Common myeloid progenitor, CD34-positive (primary cell): ENCODE results near the gene ASIC2.

Experiments
- CTCF ChIA-PET: fragments of 350-600 bp; sonication (Branson Sonifier 250); formaldehyde crosslinking; loops from one replicate; lab custom pipeline; 2021; ENCODE audit warnings: antibody characterized with exemption; lab: Charles Lee
- POLR2A ChIA-PET: fragments of 350-600 bp; sonication (Branson Sonifier 250); formaldehyde crosslinking; loops from one replicate; lab custom pipeline; 2021; ENCODE audit warnings: antibody characterized with exemption; lab: Charles Lee
- DNase-seq, 3 donors: peaks; one replicate each; pipeline versions ENCODE4 v3.0.0 to v3.0.0-alpha.2; 2013
- H3K27ac ChIP-seq, 2 experiments: 1 replicate in 1 of 2; 2 replicates in 1 of 2; pipeline ENCODE4 v1.7.0; 2013; ENCODE audit warnings: inconsistent platforms in 2 of 2, low read length in 2 of 2, mild to moderate bottlenecking in 2 of 2, low read depth in 1 of 2, moderate library complexity in 1 of 2; ENCODE audit not compliant: severe bottlenecking in 2 of 2, insufficient read depth in 1 of 2, poor library complexity in 1 of 2
- H3K27me3 ChIP-seq, 5 experiments: replicated peaks in 2 of 5; 1 replicate in 3 of 5; 2 replicates in 2 of 5; pipeline versions ENCODE4 v1.6.1 to v1.7.0; 2013; ENCODE audit warnings: low read length in 4 of 5, mild to moderate bottlenecking in 2 of 5, moderate library complexity in 2 of 5, inconsistent platforms in 1 of 5; ENCODE audit not compliant: insufficient read depth in 5 of 5, control insufficient read depth in 4 of 5
- H3K36me3 ChIP-seq, 4 experiments: 1 replicate in 2 of 4; 2 replicates in 2 of 4; pipeline versions ENCODE4 v1.6.1 to v1.7.0; 2013; ENCODE audit warnings: low read length in 3 of 4, control low read depth in 1 of 4, mild to moderate bottlenecking in 1 of 4; ENCODE audit not compliant: control insufficient read depth in 4 of 4, insufficient read depth in 4 of 4
- H3K4me1 ChIP-seq, 4 experiments: 1 replicate in 3 of 4; 2 replicates in 1 of 4; pipeline versions ENCODE4 v1.6.1 to v1.7.1; 2013; ENCODE audit warnings: low read length in 3 of 4, mild to moderate bottlenecking in 3 of 4, control low read depth in 1 of 4, inconsistent platforms in 1 of 4, moderate library complexity in 1 of 4; ENCODE audit not compliant: control insufficient read depth in 4 of 4, insufficient read depth in 4 of 4; ENCODE audit errors: control extremely low read depth in 1 of 4
- H3K4me3 ChIP-seq, 7 experiments: 1 replicate in 4 of 7; 2 replicates in 3 of 7; pipeline versions ENCODE4 v1.5.1 to v1.7.0; 2013; ENCODE audit warnings: mild to moderate bottlenecking in 7 of 7, low read length in 6 of 7, moderate library complexity in 6 of 7, inconsistent platforms in 2 of 7, low read depth in 2 of 7, control low read depth in 1 of 7; ENCODE audit not compliant: insufficient read depth in 4 of 7, control insufficient read depth in 1 of 7; ENCODE audit errors: extremely low read depth in 1 of 7
- H3K9me3 ChIP-seq, 5 experiments: 1 replicate in 4 of 5; 2 replicates in 1 of 5; pipeline versions ENCODE4 v1.6.1 to v1.7.1; 2013; ENCODE audit warnings: low read length in 4 of 5, mild to moderate bottlenecking in 2 of 5, inconsistent platforms in 1 of 5, low read depth in 1 of 5, moderate library complexity in 1 of 5; ENCODE audit not compliant: control insufficient read depth in 4 of 5, insufficient read depth in 2 of 5; ENCODE audit errors: control extremely low read depth in 1 of 5
- WGBS: methylation state at CpG from one replicate; pipeline ENCODE4 v1.1.5; 2013; ENCODE audit not compliant: insufficient coverage; 5-methylcytosine and 5-hydroxymethylcytosine counted together

The ASIC2 gene

GRCh38 chr17:33124185-33124584, 168.9 kb downstream of the ASIC2 start:
- Histone ChIP-seq H3K4me3 (no peak overlapping the region), H3K9me3 (no peaks in the 10 kb centered on the region)
- CTCF ChIA-PET = no interaction called here

GRCh38 chr17:33121756-33122155, 171.3 kb downstream of the ASIC2 start:
- DNase-seq = no peak
- no peaks in the 10 kb centered on the region for H3K9me3 ChIP-seq
- H3K4me3 ChIP-seq = no peak overlapping the region
- POLR2A ChIA-PET = no interaction called here
- no peaks in the 10 kb centered on the region for H3K4me1 ChIP-seq
- peaks cover 0 to 36% (median 2%) of the 10 kb centered on the region in 5 experiments for H3K27me3 ChIP-seq
- WGBS = no CpG with 5 or more reads among the region's 1 CpG
- CTCF ChIA-PET = no interaction called here
- H3K27ac ChIP-seq = no peak overlapping the region
- no peaks in the 10 kb centered on the region for H3K36me3 ChIP-seq

More at GRCh38 chr17:33124185-33124584, 168.9 kb downstream of the ASIC2 start:
- Histone ChIP-seq H3K36me3 (no peaks in the 10 kb centered on the region), H3K27me3 (peaks cover 0 to 36% (median 2%) of the 10 kb centered on the region in 5 experiments), H3K27ac (no peak overlapping the region), H3K4me1 (no peaks in the 10 kb centered on the region)
- DNase-seq = no peak
- POLR2A ChIA-PET = no interaction called here

- Histone ChIP-seq H3K9me3 (no peaks in the 10 kb centered on the region), H3K4me3 (no peak overlapping the region), H3K27ac (no peak overlapping the region), H3K36me3 (no peaks in the 10 kb centered on the region), H3K4me1 (no peaks in the 10 kb centered on the region), H3K27me3 (peaks cover 0 to 37% (median 2%) of the 10 kb centered on the region in 5 experiments)
- ChIA-PET POLR2A (no interaction called here), CTCF (no interaction called here)
- DNase-seq = no peak
- whole genome bisulfite sequencing = 80% methylated on average over 2 of the region's 2 CpGs
These were observed 171.8 kb downstream of the ASIC2 start for GRCh38 chr17:33121272-33121671.

- no peak overlapping the region for H3K27ac ChIP-seq
- ChIA-PET POLR2A (no interaction called here), CTCF (no interaction called here)
- DNase-seq = no peak
- H3K36me3 ChIP-seq = no peaks in the 10 kb centered on the region
- H3K9me3 ChIP-seq = no peaks in the 10 kb centered on the region
- 62% methylated on average over 4 of the region's 5 CpGs for WGBS
- H3K4me3 ChIP-seq = no peak overlapping the region
- H3K4me1 ChIP-seq = no peaks in the 10 kb centered on the region
- H3K27me3 ChIP-seq = peaks cover 0 to 39% (median 2%) of the 10 kb centered on the region in 5 experiments
These were observed 173.0 kb downstream of the ASIC2 start for GRCh38 chr17:33120103-33120502.

- DNase-seq = no peak
- ChIA-PET CTCF (no interaction called here), POLR2A (no interaction called here)
- Histone ChIP-seq H3K27ac (no peak overlapping the region), H3K27me3 (peaks cover 0 to 39% (median 5%) of the 10 kb centered on the region in 5 experiments), H3K4me3 (no peak overlapping the region), H3K9me3 (no peaks in the 10 kb centered on the region), H3K36me3 (no peaks in the 10 kb centered on the region), H3K4me1 (no peaks in the 10 kb centered on the region)
- WGBS = 88% methylated on average over 6 of the region's 8 CpGs
These were observed 174.6 kb downstream of the ASIC2 start for GRCh38 chr17:33118391-33119075.

- POLR2A ChIA-PET = no interaction called here
These were observed 177.0 kb downstream of the ASIC2 start for GRCh38 chr17:33116021-33116551.

GRCh38 chr17:33115366-33115765, 177.7 kb downstream of the ASIC2 start:
- peaks cover 0 to 32% (median 5%) of the 10 kb centered on the region in 5 experiments for H3K27me3 ChIP-seq
- DNase-seq = no peak
- no peaks in the 10 kb centered on the region for H3K36me3 ChIP-seq
- H3K9me3 ChIP-seq = peaks cover 0 to 2% (median 0%) of the 10 kb centered on the region in 5 experiments
- no peak overlapping the region for H3K27ac ChIP-seq
- no peak overlapping the region for H3K4me3 ChIP-seq
- no peaks in the 10 kb centered on the region for H3K4me1 ChIP-seq
- 98% methylated on average over 4 of the region's 5 CpGs for WGBS
- POLR2A ChIA-PET = no interaction called here
- CTCF ChIA-PET = no interaction called here

More at GRCh38 chr17:33116021-33116551, 177.0 kb downstream of the ASIC2 start:
- Histone ChIP-seq H3K9me3 (no peaks in the 10 kb centered on the region), H3K27ac (no peak overlapping the region), H3K36me3 (no peaks in the 10 kb centered on the region), H3K27me3 (peaks cover 0 to 33% (median 5%) of the 10 kb centered on the region in 5 experiments), H3K4me1 (no peaks in the 10 kb centered on the region), H3K4me3 (no peak overlapping the region)
- no peak for DNase-seq
- CTCF ChIA-PET = no interaction called here
- 85% methylated on average over 12 of the region's 13 CpGs for WGBS
